Activated CD4-positive, alpha-beta T cell treated with anti-CD3 and anti-CD28 coated beads, Interleukin-2, amount 10 ng/mL, durations not matched to agents 7 days and 5 days (primary cell): Measurements from ENCODE around the gene TSSK6. TPM values are rescaled to one million over a fixed set of nuclear protein-coding genes. Genes with fewer than 3 reads are reported as not detected.
A peak's percentile ranks its signal among the peaks of the same experiment; 100 is the strongest.

Experiments used
- CTCF ChIA-PET: fragments of 350-600 bp; sonication (Branson Sonifier 250); formaldehyde crosslinking; loops from one replicate; lab custom pipeline; 2021; ENCODE audit warnings: antibody characterized with exemption; lab: Charles Lee
- POLR2A ChIA-PET: fragments of 350-600 bp; sonication (Branson Sonifier 250); formaldehyde crosslinking; loops from one replicate; lab custom pipeline; 2021; ENCODE audit warnings: antibody characterized with exemption; lab: Charles Lee
- DNase-seq: peaks from one replicate; pipeline ENCODE4 v3.0.0-alpha.2; 2020
- H3K27ac Mint-ChIP-seq: one replicate; pipeline ENCODE4 v1.8.0; 2021; ENCODE audit warnings: mild to moderate bottlenecking, moderate library complexity, mixed read lengths
- H3K27me3 Mint-ChIP-seq: one replicate; pipeline ENCODE4 v1.8.0; 2021; ENCODE audit warnings: mixed read lengths
- H3K36me3 Mint-ChIP-seq: one replicate; pipeline ENCODE4 v1.8.0; 2021; ENCODE audit warnings: low read depth, mixed read lengths
- H3K4me1 Mint-ChIP-seq: one replicate; pipeline ENCODE4 v1.8.0; 2021; ENCODE audit warnings: mixed read lengths
- H3K4me3 Mint-ChIP-seq: one replicate; pipeline ENCODE4 v1.8.0; 2021; ENCODE audit warnings: mild to moderate bottlenecking, moderate library complexity, mixed read lengths
- H3K9me3 Mint-ChIP-seq: one replicate; pipeline ENCODE4 v1.8.0; 2021; ENCODE audit warnings: mixed read lengths
- total RNA-seq, 2 experiments: library from RNA; stranded (reverse); gene quantifications; one replicate each; pipeline ENCODE4 v1.2.3, GENCODE V29; 2021

TSSK6 gene
- total RNA-seq, 2 experiments from 2014 or later, result 3.7 to 4.4 TPM

GRCh38 chr19:19466201-19466600 lies 49.1 kb downstream of the TSSK6 start:
- peaks cover 51% of the 10 kb centered on the region for H3K4me1 Mint-ChIP-seq
- no peak overlapping the region for H3K27ac Mint-ChIP-seq
- no peak for DNase-seq
- peaks cover 35% of the 10 kb centered on the region for H3K9me3 Mint-ChIP-seq
- peaks cover 64% of the 10 kb centered on the region for H3K36me3 Mint-ChIP-seq
- H3K27me3 Mint-ChIP-seq, result no peaks in the 10 kb centered on the region
- ChIA-PET POLR2A (no interaction called here), CTCF (no interaction called here)
- H3K4me3 Mint-ChIP-seq, result no peak overlapping the region

DNA sequence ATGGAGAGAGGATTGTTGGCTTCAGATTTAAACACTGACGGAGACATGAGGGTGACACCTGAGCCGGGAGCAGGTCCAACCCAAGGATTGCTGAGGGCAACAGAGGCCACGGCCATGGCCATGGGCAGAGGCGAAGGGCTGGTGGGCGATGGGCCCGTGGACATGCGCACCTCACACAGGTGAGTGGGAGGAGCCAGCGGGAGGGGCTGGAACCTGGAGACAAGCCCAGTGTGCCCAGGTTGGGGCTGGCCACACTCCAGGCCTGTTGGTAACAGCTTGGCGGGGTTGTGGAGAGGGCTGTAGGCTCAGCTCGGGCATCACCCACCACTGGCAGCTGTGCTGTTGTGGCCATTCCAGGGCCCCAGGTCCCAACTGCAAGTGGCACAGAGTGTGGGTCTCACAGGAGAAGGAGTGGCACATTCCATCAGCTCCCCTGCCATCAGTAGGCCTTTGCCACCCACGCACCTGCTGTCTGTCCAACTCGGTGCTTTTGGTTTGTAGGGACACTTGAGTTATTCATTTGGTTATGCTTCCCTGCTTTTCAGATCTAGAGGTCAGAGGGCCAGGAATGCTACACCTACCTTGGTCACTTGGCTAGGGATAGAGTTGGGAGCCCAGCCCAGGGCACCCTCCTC lies 49.8 kb downstream of the TSSK6 start:
- ChIA-PET POLR2A (no interaction called here), CTCF (no interaction called here)
- Mint-ChIP-seq H3K4me1 (peaks cover 53% of the 10 kb centered on the region), H3K27me3 (no peaks in the 10 kb centered on the region), H3K27ac (no peak overlapping the region), H3K36me3 (peaks cover 59% of the 10 kb centered on the region), H3K4me3 (no peak overlapping the region), H3K9me3 (peaks cover 35% of the 10 kb centered on the region)
- DNase-seq, result no peak

DNA sequence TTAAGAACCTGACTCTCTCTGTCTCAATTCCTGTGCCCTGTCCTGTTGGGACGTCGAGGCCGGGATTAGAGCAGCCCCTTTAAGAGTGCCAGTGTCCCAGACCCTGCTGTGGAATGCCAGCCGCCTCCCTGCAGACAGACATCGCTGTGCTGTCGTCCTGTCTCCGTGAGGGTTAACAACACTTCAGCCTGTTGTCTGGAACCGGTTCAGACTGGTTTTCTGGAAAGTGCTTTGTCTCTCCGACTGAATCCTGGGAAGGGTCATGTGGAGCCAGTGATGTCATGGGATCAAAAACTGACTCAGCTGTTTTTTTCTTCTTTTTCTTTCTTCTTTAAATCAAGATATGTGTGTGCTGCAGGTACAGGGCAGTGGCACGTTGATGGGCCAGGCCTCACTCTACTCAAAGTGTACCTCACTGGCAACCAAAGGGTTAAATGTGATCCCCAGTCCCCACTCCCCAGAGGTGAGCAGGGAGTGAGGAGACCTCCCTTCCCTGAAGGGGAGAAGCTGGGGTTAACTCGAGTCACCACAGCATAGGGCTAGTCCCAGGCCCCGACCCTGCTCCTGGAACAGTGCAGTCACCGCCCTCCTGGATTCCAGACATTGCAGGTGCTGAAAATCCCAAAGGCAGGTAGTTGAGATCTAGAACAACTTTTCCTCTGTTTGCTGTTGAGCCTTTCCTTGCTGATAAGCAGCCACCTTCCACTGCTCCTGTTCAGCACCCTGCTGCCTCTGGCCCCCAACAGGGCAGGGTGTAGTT lies 50.8 kb downstream of the TSSK6 start:
- no peak overlapping the region for H3K4me3 Mint-ChIP-seq
- no peak for DNase-seq
- peak overlapping the region; percentile 46 for H3K27ac Mint-ChIP-seq
- peaks cover 59% of the 10 kb centered on the region for H3K4me1 Mint-ChIP-seq
- H3K27me3 Mint-ChIP-seq, result no peaks in the 10 kb centered on the region
- peaks cover 54% of the 10 kb centered on the region for H3K36me3 Mint-ChIP-seq
- POLR2A ChIA-PET, result no interaction called here
- CTCF ChIA-PET, result no interaction called here
- H3K9me3 Mint-ChIP-seq, result peaks cover 35% of the 10 kb centered on the region

Other genes starting within 250 kb of the TSSK6 start
- not detected for gene TM6SF2, start 242.2 kb downstream of the TSSK6 start, total RNA-seq
- gene SUGP1, start 195.0 kb downstream of the TSSK6 start, total RNA-seq, result 10 to 100 TPM; 70.8 to 73.1 TPM
- gene MAU2, start 194.7 kb downstream of the TSSK6 start, total RNA-seq, result 10 to 100 TPM; 71.9 to 81.4 TPM
- gene GATAD2A, start 109.9 kb downstream of the TSSK6 start, total RNA-seq, result 100 to 1,000 TPM; 122 to 135 TPM
- 100 to 1,000 TPM; 314 to 363 TPM for gene NDUFA13, start 677 bp upstream of the TSSK6 start, total RNA-seq
- 10 to 100 TPM; 12.8 to 13.2 TPM for gene YJEFN3, start 13.4 kb upstream of the TSSK6 start, total RNA-seq
- under 1 TPM in 1 of 2 experiments, not detected in 1; 0.25 TPM for gene CILP2, start 22.7 kb upstream of the TSSK6 start, total RNA-seq
- gene PBX4, start 103.1 kb upstream of the TSSK6 start, total RNA-seq, result 10 to 100 TPM; 34.4 to 38.4 TPM
- 10 to 100 TPM; 54.1 to 59.4 TPM for gene LPAR2, start 112.7 kb upstream of the TSSK6 start, total RNA-seq
- 100 to 1,000 TPM; 101 to 111 TPM for gene GMIP, start 128.1 kb upstream of the TSSK6 start, total RNA-seq
- 100 to 1,000 TPM in 1 of 2 experiments, 10 to 100 TPM in 1; 90.1 to 105 TPM for gene ATP13A1, start 148.1 kb upstream of the TSSK6 start, total RNA-seq
- 10 to 100 TPM; 96.3 to 97.2 TPM for gene ZNF101, start 153.3 kb upstream of the TSSK6 start, total RNA-seq
- gene ZNF14, start 217.6 kb upstream of the TSSK6 start, total RNA-seq, result 1 to 10 TPM; 7.9 to 8.9 TPM